ENCODE measurements around the gene TMEM132D.

Gene TMEM132D

GRCh38 chr12:129520739-129521138 is 383.1 kb downstream of the TMEM132D start:
- Mint-ChIP-seq H3K27ac (no peak overlapping the region), H3K4me3 (no peak overlapping the region), H3K27me3 (no peaks in the 10 kb centered on the region), H3K36me3 (no peaks in the 10 kb centered on the region), H3K9me3 (peaks cover 11% of the 10 kb centered on the region), H3K4me1 (no peaks in the 10 kb centered on the region)
- no peak for ATAC-seq

GRCh38 chr12:129503802-129504201 is 400.0 kb downstream of the TMEM132D start:
- peaks cover 3% of the 10 kb centered on the region for H3K9me3 Mint-ChIP-seq
- no peak overlapping the region for H3K27ac Mint-ChIP-seq
- no peak overlapping the region for H3K4me3 Mint-ChIP-seq
- H3K4me1 Mint-ChIP-seq: no peaks in the 10 kb centered on the region
- ATAC-seq: no peak
- no peaks in the 10 kb centered on the region for H3K27me3 Mint-ChIP-seq
- no peaks in the 10 kb centered on the region for H3K36me3 Mint-ChIP-seq

- H3K4me3 Mint-ChIP-seq: no peak overlapping the region
- H3K4me1 Mint-ChIP-seq: no peaks in the 10 kb centered on the region
- no peaks in the 10 kb centered on the region for H3K9me3 Mint-ChIP-seq
- no peaks in the 10 kb centered on the region for H3K27me3 Mint-ChIP-seq
- H3K36me3 Mint-ChIP-seq: no peaks in the 10 kb centered on the region
- H3K27ac Mint-ChIP-seq: no peak overlapping the region
- no peak for ATAC-seq
Measured at GRCh38 chr12:129496226-129496625, 407.6 kb downstream of the TMEM132D start.

- no peak for ATAC-seq
- Mint-ChIP-seq H3K36me3 (no peaks in the 10 kb centered on the region), H3K27ac (no peak overlapping the region), H3K4me1 (no peaks in the 10 kb centered on the region), H3K27me3 (no peaks in the 10 kb centered on the region), H3K4me3 (no peak overlapping the region), H3K9me3 (peaks cover 2% of the 10 kb centered on the region)
Measured at GRCh38 chr12:129494766-129495165, 409.1 kb downstream of the TMEM132D start.

GRCh38 chr12:129494260-129494659 is 409.6 kb downstream of the TMEM132D start:
- Mint-ChIP-seq H3K4me3 (no peak overlapping the region), H3K4me1 (no peaks in the 10 kb centered on the region), H3K27me3 (no peaks in the 10 kb centered on the region), H3K27ac (no peak overlapping the region), H3K9me3 (peaks cover 2% of the 10 kb centered on the region), H3K36me3 (no peaks in the 10 kb centered on the region)
- ATAC-seq: no peak

- no peak overlapping the region for H3K4me3 Mint-ChIP-seq
- no peak overlapping the region for H3K27ac Mint-ChIP-seq
- H3K4me1 Mint-ChIP-seq: no peaks in the 10 kb centered on the region
- ATAC-seq: no peak
- H3K27me3 Mint-ChIP-seq: no peaks in the 10 kb centered on the region
- H3K36me3 Mint-ChIP-seq: no peaks in the 10 kb centered on the region
- peaks cover 2% of the 10 kb centered on the region for H3K9me3 Mint-ChIP-seq
Measured at GRCh38 chr12:129489100-129489676, 414.6 kb downstream of the TMEM132D start.

GRCh38 chr12:129486931-129487330 is 416.9 kb downstream of the TMEM132D start:
- no peak for ATAC-seq
- H3K4me3 Mint-ChIP-seq: no peak overlapping the region
- no peaks in the 10 kb centered on the region for H3K36me3 Mint-ChIP-seq
- no peaks in the 10 kb centered on the region for H3K4me1 Mint-ChIP-seq
- H3K27me3 Mint-ChIP-seq: no peaks in the 10 kb centered on the region
- H3K9me3 Mint-ChIP-seq: peaks cover 2% of the 10 kb centered on the region
- no peak overlapping the region for H3K27ac Mint-ChIP-seq

GRCh38 chr12:129483111-129483893 is 420.5 kb downstream of the TMEM132D start:
- Mint-ChIP-seq H3K36me3 (no peaks in the 10 kb centered on the region), H3K4me3 (no peak overlapping the region), H3K27me3 (no peaks in the 10 kb centered on the region), H3K27ac (no peak overlapping the region), H3K4me1 (no peaks in the 10 kb centered on the region), H3K9me3 (peaks cover 2% of the 10 kb centered on the region)
- no peak for ATAC-seq

GRCh38 chr12:129481921-129482320 is 421.9 kb downstream of the TMEM132D start:
- ATAC-seq: no peak
- H3K9me3 Mint-ChIP-seq: peaks cover 2% of the 10 kb centered on the region
- no peaks in the 10 kb centered on the region for H3K36me3 Mint-ChIP-seq
- no peaks in the 10 kb centered on the region for H3K4me1 Mint-ChIP-seq
- H3K27me3 Mint-ChIP-seq: no peaks in the 10 kb centered on the region
- H3K4me3 Mint-ChIP-seq: no peak overlapping the region
- no peak overlapping the region for H3K27ac Mint-ChIP-seq

GRCh38 chr12:129470196-129470595 is 433.6 kb downstream of the TMEM132D start:
- H3K4me3 Mint-ChIP-seq: no peak overlapping the region
- no peak overlapping the region for H3K27ac Mint-ChIP-seq
- no peaks in the 10 kb centered on the region for H3K27me3 Mint-ChIP-seq
- no peak for ATAC-seq
- H3K9me3 Mint-ChIP-seq: no peaks in the 10 kb centered on the region
- no peaks in the 10 kb centered on the region for H3K36me3 Mint-ChIP-seq
- H3K4me1 Mint-ChIP-seq: no peaks in the 10 kb centered on the region

- Mint-ChIP-seq H3K9me3 (no peaks in the 10 kb centered on the region), H3K4me3 (no peak overlapping the region), H3K4me1 (no peaks in the 10 kb centered on the region), H3K27ac (no peak overlapping the region), H3K27me3 (no peaks in the 10 kb centered on the region), H3K36me3 (no peaks in the 10 kb centered on the region)
- no peak for ATAC-seq
Measured at GRCh38 chr12:129467726-129468125, 436.1 kb downstream of the TMEM132D start.

- Mint-ChIP-seq H3K36me3 (no peaks in the 10 kb centered on the region), H3K27ac (no peak overlapping the region), H3K4me3 (no peak overlapping the region), H3K9me3 (no peaks in the 10 kb centered on the region), H3K4me1 (no peaks in the 10 kb centered on the region), H3K27me3 (no peaks in the 10 kb centered on the region)
- ATAC-seq: no peak
Measured at GRCh38 chr12:129467289-129467688, 436.5 kb downstream of the TMEM132D start.

GRCh38 chr12:129466499-129466898 is 437.3 kb downstream of the TMEM132D start:
- Mint-ChIP-seq H3K36me3 (no peaks in the 10 kb centered on the region), H3K4me1 (no peaks in the 10 kb centered on the region), H3K27ac (no peak overlapping the region), H3K4me3 (no peak overlapping the region), H3K9me3 (peaks cover 2% of the 10 kb centered on the region), H3K27me3 (no peaks in the 10 kb centered on the region)
- no peak for ATAC-seq

- no peaks in the 10 kb centered on the region for H3K36me3 Mint-ChIP-seq
- ATAC-seq: no peak
- peaks cover 5% of the 10 kb centered on the region for H3K9me3 Mint-ChIP-seq
- no peak overlapping the region for H3K27ac Mint-ChIP-seq
- H3K4me1 Mint-ChIP-seq: no peaks in the 10 kb centered on the region
- H3K4me3 Mint-ChIP-seq: no peak overlapping the region
- no peaks in the 10 kb centered on the region for H3K27me3 Mint-ChIP-seq
Measured at GRCh38 chr12:129459886-129460285, 443.9 kb downstream of the TMEM132D start.

GRCh38 chr12:129446696-129447095 is 457.1 kb downstream of the TMEM132D start:
- H3K36me3 Mint-ChIP-seq: no peaks in the 10 kb centered on the region
- H3K4me1 Mint-ChIP-seq: no peaks in the 10 kb centered on the region
- peaks cover 4% of the 10 kb centered on the region for H3K9me3 Mint-ChIP-seq
- H3K27ac Mint-ChIP-seq: no peak overlapping the region
- no peak overlapping the region for H3K4me3 Mint-ChIP-seq
- ATAC-seq: no peak
- no peaks in the 10 kb centered on the region for H3K27me3 Mint-ChIP-seq

GRCh38 chr12:129440278-129440677 is 463.5 kb downstream of the TMEM132D start:
- no peaks in the 10 kb centered on the region for H3K36me3 Mint-ChIP-seq
- H3K27me3 Mint-ChIP-seq: no peaks in the 10 kb centered on the region
- no peak for ATAC-seq
- no peaks in the 10 kb centered on the region for H3K4me1 Mint-ChIP-seq
- peaks cover 9% of the 10 kb centered on the region for H3K9me3 Mint-ChIP-seq
- no peak overlapping the region for H3K27ac Mint-ChIP-seq
- H3K4me3 Mint-ChIP-seq: no peak overlapping the region
